Measurements from ENCODE around the gene ZNF605. TPM values are rescaled to one million over a fixed set of nuclear protein-coding genes. Genes with fewer than 3 reads are reported as not detected.

Gene ZNF605
- total and polyA plus RNA-seq, 10 of the 15 experiments (the other 5 are each of a cell fraction or from before 2014, with no cell fraction given) = 0.95 to 4.8 (median 2.5) TPM

GRCh38 chr12:132887513-132888351 is 68.4 kb downstream of the ZNF605 start, which contains the start of gene CHFR:
TSS of gene CHFR (minus strand) at chr12:132887605. CDS start at chr12:132887328, 277 bp downstream.
- ChIA-PET SMC1A (ENCODE audit: uncharacterized antibody, unreplicated experiment) (no interaction called here), POLR2A (interaction anchor here (0.9 kb wide), 1 partner anchor 57 kb away, joined by 3 read pairs; no protein-coding TSS in a partner anchor), RAD21 (ENCODE audit: unreplicated experiment) (no interaction called here), CTCF (interaction anchor here (0.6 to 1.0 kb wide), 2 partner anchors 59 to 150 kb away, joined by 3 to 4 read pairs; no protein-coding TSS in a partner anchor)
- Histone ChIP-seq H4K20me1 (ENCODE audit: control insufficient read depth, insufficient read depth) (no peaks in the 10 kb centered on the region), H3K9me3 (replicated peaks; ENCODE audit: control insufficient read depth, insufficient read depth, low read length) (peaks cover 12% of the 10 kb centered on the region), H3K4me1 (ENCODE audit: control insufficient read depth, insufficient read depth, low read length) (no peaks in the 10 kb centered on the region), H3K79me2 (ENCODE audit: control insufficient read depth, insufficient read depth, low read length) (peaks cover 5% of the 10 kb centered on the region), H3K4me2 (ENCODE audit: control insufficient read depth, insufficient read depth) (peak within 1 kb of the TSS; percentile 70), H3K36me3 (ENCODE audit: control insufficient read depth in 2 of 2, insufficient read depth in 2 of 2, low read length in 1 of 2) (peaks cover 0 to 3% of the 10 kb centered on the region in 2 experiments), H3K27me3 (replicated peaks in 1 of 2; ENCODE audit: control insufficient read depth in 2 of 2, insufficient read depth in 2 of 2, low read length in 1 of 2) (no peaks in the 10 kb centered on the region), H3K27ac (ENCODE audit: control insufficient read depth, insufficient read depth) (peak within 1 kb of the TSS; percentile 90), H3K9ac (ENCODE audit: control insufficient read depth, insufficient read depth, low read length) (peak within 1 kb of the TSS; percentile 87), H3K4me3 (peak within 1 kb of the TSS; percentile 92), H2AFZ (ENCODE audit: control insufficient read depth, low read depth, low read length) (peak within 1 kb of the TSS; percentile 94)
- 3% methylated on average over 73 of the region's 84 CpGs for WGBS (ENCODE audit: insufficient coverage, insufficient replicate concordance, low lambda C conversion rate, missing lambda C conversion rate)
- in situ Hi-C loops (cut with MboI) = no loop called here
- FAIRE-seq (peak; percentile 73), DNase-seq (ENCODE audit: low read depth, low spot score) (peak; percentile 77), ATAC-seq (peak; percentile 100)
- intact Hi-C loops (cut with micrococcal nuclease; ENCODE audit: unreplicated experiment) = no loop called here
- TSS peak; percentile 99 for BruUV-seq (replicated peaks)
- TF ChIP-seq, protein P1, sequence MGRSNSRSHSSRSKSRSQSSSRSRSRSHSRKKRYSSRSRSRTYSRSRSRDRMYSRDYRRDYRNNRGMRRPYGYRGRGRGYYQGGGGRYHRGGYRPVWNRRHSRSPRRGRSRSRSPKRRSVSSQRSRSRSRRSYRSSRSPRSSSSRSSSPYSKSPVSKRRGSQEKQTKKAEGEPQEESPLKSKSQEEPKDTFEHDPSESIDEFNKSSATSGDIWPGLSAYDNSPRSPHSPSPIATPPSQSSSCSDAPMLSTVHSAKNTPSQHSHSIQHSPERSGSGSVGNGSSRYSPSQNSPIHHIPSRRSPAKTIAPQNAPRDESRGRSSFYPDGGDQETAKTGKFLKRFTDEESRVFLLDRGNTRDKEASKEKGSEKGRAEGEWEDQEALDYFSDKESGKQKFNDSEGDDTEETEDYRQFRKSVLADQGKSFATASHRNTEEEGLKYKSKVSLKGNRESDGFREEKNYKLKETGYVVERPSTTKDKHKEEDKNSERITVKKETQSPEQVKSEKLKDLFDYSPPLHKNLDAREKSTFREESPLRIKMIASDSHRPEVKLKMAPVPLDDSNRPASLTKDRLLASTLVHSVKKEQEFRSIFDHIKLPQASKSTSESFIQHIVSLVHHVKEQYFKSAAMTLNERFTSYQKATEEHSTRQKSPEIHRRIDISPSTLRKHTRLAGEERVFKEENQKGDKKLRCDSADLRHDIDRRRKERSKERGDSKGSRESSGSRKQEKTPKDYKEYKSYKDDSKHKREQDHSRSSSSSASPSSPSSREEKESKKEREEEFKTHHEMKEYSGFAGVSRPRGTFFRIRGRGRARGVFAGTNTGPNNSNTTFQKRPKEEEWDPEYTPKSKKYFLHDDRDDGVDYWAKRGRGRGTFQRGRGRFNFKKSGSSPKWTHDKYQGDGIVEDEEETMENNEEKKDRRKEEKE (IDR thresholded peaks at IDR 0.05) = no peak
- 0 out of 2 replicates have a peak, but pooled peaks have one; percentile 31 for TF ChIP-seq STAT1 (conservative IDR thresholded peaks at IDR 0.05)
- TF ChIP-seq BMI1 (IDR thresholded peaks at IDR 0.05; ENCODE audit: borderline replicate concordance) = no peak
- no peak; the same call in 1 of the 2 replicates for TF ChIP-seq SREBF1 (IDR thresholded peaks at IDR 0.05; ENCODE audit: low read length)
- TF ChIP-seq SP1 (IDR thresholded peaks at IDR 0.05; ENCODE audit: low read depth, low read length) = peak; percentile 54
- TF ChIP-seq, protein P2, sequence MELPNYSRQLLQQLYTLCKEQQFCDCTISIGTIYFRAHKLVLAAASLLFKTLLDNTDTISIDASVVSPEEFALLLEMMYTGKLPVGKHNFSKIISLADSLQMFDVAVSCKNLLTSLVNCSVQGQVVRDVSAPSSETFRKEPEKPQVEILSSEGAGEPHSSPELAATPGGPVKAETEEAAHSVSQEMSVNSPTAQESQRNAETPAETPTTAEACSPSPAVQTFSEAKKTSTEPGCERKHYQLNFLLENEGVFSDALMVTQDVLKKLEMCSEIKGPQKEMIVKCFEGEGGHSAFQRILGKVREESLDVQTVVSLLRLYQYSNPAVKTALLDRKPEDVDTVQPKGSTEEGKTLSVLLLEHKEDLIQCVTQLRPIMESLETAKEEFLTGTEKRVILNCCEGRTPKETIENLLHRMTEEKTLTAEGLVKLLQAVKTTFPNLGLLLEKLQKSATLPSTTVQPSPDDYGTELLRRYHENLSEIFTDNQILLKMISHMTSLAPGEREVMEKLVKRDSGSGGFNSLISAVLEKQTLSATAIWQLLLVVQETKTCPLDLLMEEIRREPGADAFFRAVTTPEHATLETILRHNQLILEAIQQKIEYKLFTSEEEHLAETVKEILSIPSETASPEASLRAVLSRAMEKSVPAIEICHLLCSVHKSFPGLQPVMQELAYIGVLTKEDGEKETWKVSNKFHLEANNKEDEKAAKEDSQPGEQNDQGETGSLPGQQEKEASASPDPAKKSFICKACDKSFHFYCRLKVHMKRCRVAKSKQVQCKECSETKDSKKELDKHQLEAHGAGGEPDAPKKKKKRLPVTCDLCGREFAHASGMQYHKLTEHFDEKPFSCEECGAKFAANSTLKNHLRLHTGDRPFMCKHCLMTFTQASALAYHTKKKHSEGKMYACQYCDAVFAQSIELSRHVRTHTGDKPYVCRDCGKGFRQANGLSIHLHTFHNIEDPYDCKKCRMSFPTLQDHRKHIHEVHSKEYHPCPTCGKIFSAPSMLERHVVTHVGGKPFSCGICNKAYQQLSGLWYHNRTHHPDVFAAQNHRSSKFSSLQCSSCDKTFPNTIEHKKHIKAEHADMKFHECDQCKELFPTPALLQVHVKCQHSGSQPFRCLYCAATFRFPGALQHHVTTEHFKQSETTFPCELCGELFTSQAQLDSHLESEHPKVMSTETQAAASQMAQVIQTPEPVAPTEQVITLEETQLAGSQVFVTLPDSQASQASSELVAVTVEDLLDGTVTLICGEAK (IDR thresholded peaks at IDR 0.05; ENCODE audit: borderline replicate concordance) = peak; percentile 75; the same call in 1 of the 2 replicates
- no peak for TF ChIP-seq KDM1A (IDR thresholded peaks at IDR 0.05; ENCODE audit: borderline replicate concordance)
- TF ChIP-seq CBX5 (IDR thresholded peaks at IDR 0.05; ENCODE audit: low read depth) = peak; percentile 51; the same call in 1 of the 2 replicates
- no peak for TF ChIP-seq KAT2A (conservative IDR thresholded peaks at IDR 0.05; ENCODE audit: control insufficient read depth, low read depth, low read length)
- TF ChIP-seq SUPT20H (IDR thresholded peaks at IDR 0.05; ENCODE audit: borderline replicate concordance, control insufficient read depth, low read depth, low read length) = no peak
- TF ChIP-seq E4F1 (IDR thresholded peaks at IDR 0.05; ENCODE audit: borderline replicate concordance, partially characterized antibody) = peak; percentile 93
- no peak for TF ChIP-seq HDAC6 (IDR thresholded peaks at IDR 0.05; ENCODE audit: unreplicated experiment)

Data from GM12878 (cell line).